HUES64 (cell line): ENCODE results near the gene GRB10.

Source experiments
- H3K27ac ChIP-seq: 2 replicates; pipeline ENCODE4 v1.7.0; 2013; ENCODE audit warnings: low read depth, low read length, inconsistent platforms
- H3K27me3 ChIP-seq: 2 replicates; pipeline ENCODE4 v1.6.1; 2013; ENCODE audit warnings: mild to moderate bottlenecking, low read length; ENCODE audit not compliant: insufficient read depth
- H3K36me3 ChIP-seq: 2 replicates; pipeline ENCODE4 v1.6.1; 2013; ENCODE audit warnings: mild to moderate bottlenecking, low read length; ENCODE audit not compliant: insufficient read depth
- H3K4me1 ChIP-seq: 2 replicates; pipeline ENCODE4 v1.6.1; 2013; ENCODE audit warnings: mild to moderate bottlenecking, low read length, moderate library complexity; ENCODE audit not compliant: insufficient read depth
- H3K4me3 ChIP-seq: 2 replicates; pipeline ENCODE4 v1.5.1; 2013; ENCODE audit warnings: mild to moderate bottlenecking, low read length, moderate library complexity
- H3K9ac ChIP-seq: 2 replicates; pipeline ENCODE4 v1.6.1; 2013; ENCODE audit warnings: mild to moderate bottlenecking, low read depth, low read length
- H3K9me3 ChIP-seq: 2 replicates; pipeline ENCODE4 v1.6.1; 2013; ENCODE audit warnings: low read depth, low read length; ENCODE audit not compliant: insufficient read depth
- WGBS: fragments of 150-250, 120-280 bp; methylation state at CpG from one replicate; pipeline ENCODE4 v1.1.7; 2013; ENCODE audit warnings: missing lambda C conversion rate; 5-methylcytosine and 5-hydroxymethylcytosine counted together

Gene GRB10

DNA sequence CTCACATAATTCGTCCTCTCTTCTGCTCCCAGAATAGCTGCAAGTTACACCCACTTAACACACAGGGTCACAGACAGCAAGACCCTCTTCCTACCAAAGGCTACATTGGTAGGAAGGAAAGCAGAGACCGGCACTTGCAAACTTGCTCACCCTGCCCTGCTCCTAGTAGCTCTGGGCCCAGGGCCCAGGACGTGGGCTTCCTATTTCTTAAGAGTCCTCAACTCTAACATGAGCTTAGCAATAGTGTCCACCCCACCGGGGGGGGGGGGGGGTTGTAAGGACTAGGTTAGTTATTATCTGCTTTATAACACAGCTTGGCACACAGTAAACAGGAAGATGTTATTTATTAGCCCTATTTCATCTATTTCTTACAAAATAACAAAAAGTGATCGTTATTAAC lies 106.6 kb downstream of the GRB10 start:
- no peak overlapping the region for H3K9ac ChIP-seq
- 0 out of 2 replicates have a peak, but pooled peaks cover 8% of the 10 kb centered on the region for H3K4me1 ChIP-seq
- peaks cover 15% of the 10 kb centered on the region for H3K36me3 ChIP-seq
- no peak overlapping the region for H3K27ac ChIP-seq
- no peaks in the 10 kb centered on the region for H3K9me3 ChIP-seq
- H3K27me3 ChIP-seq = no peaks in the 10 kb centered on the region
- 84% methylated on average over 4 of the region's 5 CpGs for WGBS
- no peak overlapping the region for H3K4me3 ChIP-seq

GRCh38 chr7:50674896-50675835 lies 107.5 kb downstream of the GRB10 start:
- 0 out of 2 replicates have a peak, but pooled peaks cover 5% of the 10 kb centered on the region for H3K4me1 ChIP-seq
- H3K9me3 ChIP-seq = no peaks in the 10 kb centered on the region
- peaks cover 15% of the 10 kb centered on the region for H3K36me3 ChIP-seq
- H3K27me3 ChIP-seq = no peaks in the 10 kb centered on the region
- H3K4me3 ChIP-seq = no peak overlapping the region
- 89% methylated on average over 11 of the region's 11 CpGs for WGBS
- H3K27ac ChIP-seq = no peak overlapping the region
- no peak overlapping the region for H3K9ac ChIP-seq

DNA sequence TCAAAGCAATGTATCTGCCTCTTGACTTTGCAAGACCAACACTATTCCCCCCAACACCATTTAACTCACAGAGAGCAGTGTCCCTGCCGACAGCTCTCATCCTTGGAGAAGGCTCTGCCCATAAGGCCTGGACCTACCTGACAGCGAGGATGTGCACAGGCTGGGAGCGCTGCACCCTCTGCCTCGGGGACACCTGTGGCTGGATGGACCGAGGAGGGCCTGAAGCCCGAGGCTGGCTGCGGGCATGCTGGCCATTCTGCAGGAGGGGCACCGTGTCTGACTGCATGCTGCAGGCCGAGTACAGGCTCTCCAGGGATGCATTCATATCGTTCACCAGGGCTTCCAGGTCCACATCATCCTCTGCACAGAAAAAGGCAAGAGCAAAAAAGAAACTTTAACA lies 108.4 kb downstream of the GRB10 start:
- no peak overlapping the region for H3K9ac ChIP-seq
- no peaks in the 10 kb centered on the region for H3K27me3 ChIP-seq
- 0 out of 2 replicates have a peak, but pooled peaks cover 5% of the 10 kb centered on the region for H3K4me1 ChIP-seq
- H3K36me3 ChIP-seq = peaks cover 18% of the 10 kb centered on the region
- no peak overlapping the region for H3K27ac ChIP-seq
- H3K9me3 ChIP-seq = no peaks in the 10 kb centered on the region
- H3K4me3 ChIP-seq = no peak overlapping the region
- 92% methylated on average over 10 of the region's 10 CpGs for WGBS

DNA sequence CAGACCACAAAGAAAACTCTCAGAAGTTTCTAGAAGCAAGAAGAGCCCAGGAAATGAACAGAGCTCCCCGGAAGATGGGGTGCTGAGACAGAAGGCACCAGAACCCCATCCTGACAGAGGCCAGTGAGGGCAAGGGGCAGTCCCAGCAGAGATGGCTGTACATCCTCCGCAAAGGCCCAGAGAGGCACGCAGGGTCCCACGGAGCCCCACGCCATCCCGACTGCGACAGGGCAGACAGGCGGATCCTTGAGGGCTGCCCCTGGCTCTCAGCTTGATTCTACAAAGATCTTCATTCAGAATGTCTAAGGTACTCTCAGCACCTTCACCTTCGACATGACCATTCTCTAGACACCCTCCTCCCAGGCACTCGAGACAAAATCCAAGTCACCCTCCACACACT lies 109.6 kb downstream of the GRB10 start:
- Histone ChIP-seq H3K9me3 (no peaks in the 10 kb centered on the region), H3K27ac (no peak overlapping the region), H3K4me1 (0 out of 2 replicates have a peak, but pooled peaks cover 5% of the 10 kb centered on the region), H3K36me3 (peaks cover 27% of the 10 kb centered on the region), H3K27me3 (no peaks in the 10 kb centered on the region), H3K4me3 (no peak overlapping the region), H3K9ac (no peak overlapping the region)
- WGBS = 96% methylated on average over 10 of the region's 10 CpGs

DNA sequence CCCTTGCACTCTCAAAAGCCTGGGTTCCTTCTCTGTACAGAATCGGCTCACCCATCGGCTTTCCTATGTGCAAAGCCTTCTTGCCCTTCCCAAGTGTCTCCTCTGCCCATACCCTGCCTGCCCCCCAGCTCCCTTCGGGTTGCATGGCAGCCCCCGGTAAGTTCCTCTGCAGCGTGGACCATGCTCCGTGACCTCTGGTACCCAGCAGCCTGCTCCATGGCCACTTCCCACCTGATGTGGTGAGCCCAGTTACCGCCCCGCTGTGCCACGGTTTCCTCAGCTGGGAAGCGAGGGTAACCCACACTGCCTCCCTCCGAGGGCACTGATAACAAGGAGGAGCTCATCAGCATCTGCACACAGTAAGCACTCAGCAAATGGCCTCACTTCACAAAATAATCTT lies 110.7 kb downstream of the GRB10 start:
- Histone ChIP-seq H3K4me1 (no peaks in the 10 kb centered on the region), H3K27me3 (no peaks in the 10 kb centered on the region), H3K27ac (no peak overlapping the region), H3K4me3 (no peak overlapping the region), H3K9me3 (no peaks in the 10 kb centered on the region), H3K36me3 (peaks cover 37% of the 10 kb centered on the region), H3K9ac (no peak overlapping the region)
- WGBS = 95% methylated on average over 11 of the region's 11 CpGs

GRCh38 chr7:50671386-50671785 lies 111.3 kb downstream of the GRB10 start:
- H3K36me3 ChIP-seq = peaks cover 39% of the 10 kb centered on the region

GRCh38 chr7:50669890-50670289 lies 112.8 kb downstream of the GRB10 start:
- WGBS = 24% methylated on average over 3 of the region's 3 CpGs
- H3K27me3 ChIP-seq = no peaks in the 10 kb centered on the region
- no peaks in the 10 kb centered on the region for H3K9me3 ChIP-seq
- H3K27ac ChIP-seq = no peak overlapping the region
- H3K36me3 ChIP-seq = peaks cover 39% of the 10 kb centered on the region
- no peak overlapping the region for H3K4me3 ChIP-seq
- no peaks in the 10 kb centered on the region for H3K4me1 ChIP-seq
- H3K9ac ChIP-seq = no peak overlapping the region

More at GRCh38 chr7:50671386-50671785, 111.3 kb downstream of the GRB10 start:
- Histone ChIP-seq H3K9ac (no peak overlapping the region), H3K4me1 (no peaks in the 10 kb centered on the region), H3K9me3 (no peaks in the 10 kb centered on the region), H3K27ac (no peak overlapping the region), H3K4me3 (no peak overlapping the region), H3K27me3 (no peaks in the 10 kb centered on the region)
- 91% methylated on average over 9 of the region's 9 CpGs for WGBS

- peaks cover 33% of the 10 kb centered on the region for H3K36me3 ChIP-seq
- no peaks in the 10 kb centered on the region for H3K4me1 ChIP-seq
- 95% methylated on average over 5 of the region's 5 CpGs for WGBS
- H3K27me3 ChIP-seq = no peaks in the 10 kb centered on the region
- H3K9ac ChIP-seq = no peak overlapping the region
- H3K9me3 ChIP-seq = no peaks in the 10 kb centered on the region
- no peak overlapping the region for H3K4me3 ChIP-seq
- no peak overlapping the region for H3K27ac ChIP-seq
These were observed 114.9 kb downstream of the GRB10 start for GRCh38 chr7:50667789-50668226.

GRCh38 chr7:50667338-50667737 lies 115.4 kb downstream of the GRB10 start:
- Histone ChIP-seq H3K27ac (no peak overlapping the region), H3K9me3 (no peaks in the 10 kb centered on the region), H3K36me3 (peaks cover 37% of the 10 kb centered on the region), H3K4me1 (no peaks in the 10 kb centered on the region), H3K9ac (no peak overlapping the region), H3K27me3 (no peaks in the 10 kb centered on the region), H3K4me3 (no peak overlapping the region)
- WGBS = 97% methylated on average over 4 of the region's 4 CpGs

DNA sequence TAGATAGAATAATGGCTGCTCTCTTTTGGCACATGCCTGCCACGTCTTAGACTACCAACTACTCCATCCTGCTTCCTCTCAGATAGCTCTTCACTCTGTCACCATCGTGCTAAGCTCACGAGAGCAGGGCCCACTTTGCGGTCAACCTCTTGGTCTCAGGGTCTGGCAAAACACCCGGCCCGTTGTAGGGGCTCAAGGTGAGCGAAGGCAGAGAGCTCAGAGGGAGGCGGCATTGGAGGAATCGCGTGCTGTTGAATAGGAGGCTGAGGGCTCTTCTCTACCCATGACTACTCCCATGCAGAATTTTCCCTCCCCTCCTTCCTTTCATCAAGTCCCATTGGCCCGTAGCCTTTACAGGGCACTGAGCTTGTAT lies 116.6 kb downstream of the GRB10 start:
- no peaks in the 10 kb centered on the region for H3K27me3 ChIP-seq
- 98% methylated on average over 11 of the region's 11 CpGs for WGBS
- H3K4me3 ChIP-seq = no peak overlapping the region
- H3K9me3 ChIP-seq = no peaks in the 10 kb centered on the region
- H3K4me1 ChIP-seq = no peaks in the 10 kb centered on the region
- H3K9ac ChIP-seq = no peak overlapping the region
- peaks cover 44% of the 10 kb centered on the region for H3K36me3 ChIP-seq
- H3K27ac ChIP-seq = no peak overlapping the region

GRCh38 chr7:50665403-50666123 lies 117.1 kb downstream of the GRB10 start:
- no peak overlapping the region for H3K4me3 ChIP-seq
- WGBS = 93% methylated on average over 17 of the region's 17 CpGs
- no peaks in the 10 kb centered on the region for H3K4me1 ChIP-seq
- H3K9ac ChIP-seq = no peak overlapping the region
- no peaks in the 10 kb centered on the region for H3K9me3 ChIP-seq
- H3K27ac ChIP-seq = no peak overlapping the region
- H3K36me3 ChIP-seq = peaks cover 46% of the 10 kb centered on the region
- no peaks in the 10 kb centered on the region for H3K27me3 ChIP-seq
